ENCODE data around the gene THUMPD1.

The THUMPD1 gene

DNA sequence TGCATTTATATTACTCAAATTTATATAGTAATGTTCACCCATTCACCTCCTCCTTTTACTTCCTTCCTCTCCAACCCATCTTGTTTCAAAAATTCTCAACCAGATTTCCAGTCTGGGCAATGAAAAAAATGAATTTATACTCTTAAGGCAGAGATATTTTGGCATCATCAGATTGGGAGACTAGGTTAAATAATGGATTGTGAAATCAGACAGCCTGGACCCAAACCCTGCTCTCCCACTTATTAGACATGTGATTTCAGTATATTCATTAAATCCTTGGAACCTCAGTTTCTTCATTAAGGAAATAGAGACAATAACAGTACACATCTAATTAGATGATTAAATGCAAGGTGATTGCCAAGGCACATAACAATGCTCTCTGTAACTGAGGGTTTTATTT, 52.0 kb downstream of the THUMPD1 start:
- TF ChIP-seq, protein P1, sequence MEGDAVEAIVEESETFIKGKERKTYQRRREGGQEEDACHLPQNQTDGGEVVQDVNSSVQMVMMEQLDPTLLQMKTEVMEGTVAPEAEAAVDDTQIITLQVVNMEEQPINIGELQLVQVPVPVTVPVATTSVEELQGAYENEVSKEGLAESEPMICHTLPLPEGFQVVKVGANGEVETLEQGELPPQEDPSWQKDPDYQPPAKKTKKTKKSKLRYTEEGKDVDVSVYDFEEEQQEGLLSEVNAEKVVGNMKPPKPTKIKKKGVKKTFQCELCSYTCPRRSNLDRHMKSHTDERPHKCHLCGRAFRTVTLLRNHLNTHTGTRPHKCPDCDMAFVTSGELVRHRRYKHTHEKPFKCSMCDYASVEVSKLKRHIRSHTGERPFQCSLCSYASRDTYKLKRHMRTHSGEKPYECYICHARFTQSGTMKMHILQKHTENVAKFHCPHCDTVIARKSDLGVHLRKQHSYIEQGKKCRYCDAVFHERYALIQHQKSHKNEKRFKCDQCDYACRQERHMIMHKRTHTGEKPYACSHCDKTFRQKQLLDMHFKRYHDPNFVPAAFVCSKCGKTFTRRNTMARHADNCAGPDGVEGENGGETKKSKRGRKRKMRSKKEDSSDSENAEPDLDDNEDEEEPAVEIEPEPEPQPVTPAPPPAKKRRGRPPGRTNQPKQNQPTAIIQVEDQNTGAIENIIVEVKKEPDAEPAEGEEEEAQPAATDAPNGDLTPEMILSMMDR (IDR thresholded peaks at IDR 0.05; ENCODE audit: extremely low read depth, missing control alignments): no peak
- DNase-seq (ENCODE audit: low spot score): no peak

DNA sequence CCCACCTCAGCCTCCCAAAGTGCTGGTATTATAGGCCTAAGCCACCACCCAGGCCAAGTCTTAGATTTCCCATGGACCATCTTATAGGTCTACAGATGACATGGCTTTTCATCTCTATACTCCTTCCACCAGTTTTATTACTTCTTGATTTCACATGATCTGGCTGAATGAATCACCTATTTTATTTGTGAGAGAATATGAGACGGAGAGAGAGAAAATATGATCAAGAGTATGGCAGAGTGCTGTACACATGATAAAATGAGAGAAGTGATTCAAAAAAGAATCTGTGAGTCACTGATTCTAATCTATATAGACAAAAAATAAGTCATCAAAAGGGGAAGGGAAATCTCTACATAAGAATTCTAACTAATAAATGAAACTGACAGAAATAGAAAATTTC, 57.8 kb downstream of the THUMPD1 start:
- TF ChIP-seq, protein P1 (IDR thresholded peaks at IDR 0.05; ENCODE audit: extremely low read depth, missing control alignments): no peak

More for the DNA sequence above, 57.8 kb downstream of the THUMPD1 start:
- DNase-seq (ENCODE audit: low spot score): no peak

Data from GM20000 (cell line).